Stomach (tissue), 9 donors: ENCODE data around the gene SLC22A14. TPM values are rescaled to one million over a fixed set of nuclear protein-coding genes. Genes with fewer than 3 reads are reported as not detected.
A peak's percentile ranks its signal among the peaks of the same experiment; 100 is the strongest.

Experiments used
- DNase-seq, 2 donors: peaks; one replicate each; pipeline versions ENCODE4 v3.0.0 to v3.0.0-alpha.2; 2013 to 2019
- H3K27ac ChIP-seq, 5 donors: fragments of 200-600 bp in 4 of 5; sonication (generic) in 4 of 5; one replicate each; pipeline ENCODE4 v1.5.1; 2013 to 2019; ENCODE audit warnings: mild to moderate bottlenecking in 1 of 5, moderate library complexity in 1 of 5
- H3K27me3 ChIP-seq, 3 donors: fragments of 200-600 bp; sonication (generic); one replicate each; pipeline ENCODE4 v1.5.1; 2017 to 2019; ENCODE audit warnings: mixed run types in 1 of 3
- H3K36me3 ChIP-seq, 4 donors: fragments of 200-600 bp; sonication (generic); 1 replicate in 3 of 4; 2 replicates in 1 of 4; pipeline ENCODE4 v1.5.1; 2016 to 2019
- H3K4me1 ChIP-seq, 4 donors: fragments of 200-600 bp; sonication (generic); one replicate each; pipeline ENCODE4 v1.5.1; 2016 to 2019
- H3K4me3 ChIP-seq, 4 donors: fragments of 200-600 bp; sonication (generic) in 3 of 4; one replicate each; pipeline ENCODE4 v1.5.1; 2016 to 2019; ENCODE audit warnings: mild to moderate bottlenecking in 1 of 4
- H3K9me3 ChIP-seq, 4 donors: fragments of 200-600 bp; sonication (generic); one replicate each; pipeline ENCODE4 v1.5.1; 2016 to 2019
- EP300 ChIP-seq: sonication (generic); formaldehyde crosslinking; IDR thresholded peaks from one replicate; pipeline ENCODE4 v1.6.1; 2017; ENCODE audit warnings: antibody characterized with exemption
- POLR2A ChIP-seq, 4 donors: fragments of 450-650 bp; IDR thresholded peaks; one replicate each; pipeline ENCODE4 v1.6.1; 2016; ENCODE audit warnings: antibody characterized with exemption in 4 of 4, control low read depth in 2 of 4, mild to moderate bottlenecking in 1 of 4, moderate library complexity in 1 of 4
- POLR2AphosphoS5 ChIP-seq, 3 donors: sonication (generic); formaldehyde crosslinking; IDR thresholded peaks; one replicate each; pipeline ENCODE4 v1.6.1; 2016; ENCODE audit warnings: antibody characterized with exemption in 3 of 3
- WGBS, 5 donors: extraction: QIAGEN DNeasy Blood & Tissue Kit in 3 of 5; methylation state at CpG; one replicate each; pipeline versions ENCODE4 v1.1.5 to v1.1.7; 2013 to 2018; 5-methylcytosine and 5-hydroxymethylcytosine counted together
- intact Hi-C: fragments of 100-400 bp; cut with DNase I; formaldehyde crosslinking; loops from one replicate; pipeline ENCODE4 v1.15.1; 2023; ENCODE audit warnings: low total_unique reads
- polyA plus RNA-seq, 3 donors: library from polyadenylated mRNA; stranded (reverse); fragments of 200-250 nt; gene quantifications; one replicate each; pipeline ENCODE4 v1.2.3, GENCODE V29; 2013
- total RNA-seq, 5 donors: library from RNA; depleted of rRNA; stranded (reverse); fragments of >200 nt; gene quantifications; one replicate each; pipeline versions ENCODE4 v1.1.0 to v1.2.3, GENCODE V29; 2014 to 2016
- TF ChIP-seq, protein P1 (sequence below), 7 experiments: fragments of 450-650 bp in 4 of 7; fragments of 200-600 bp in 3 of 7; sonication (generic) in 3 of 7; IDR thresholded peaks; one replicate each; pipeline ENCODE4 v1.5.1; 2016 to 2019; ENCODE audit warnings: antibody characterized with exemption in 7 of 7, control low read depth in 2 of 7, mild to moderate bottlenecking in 1 of 7
- donor health status: healthy with polysubstance abuse.
- donor health status: Bipolar disorder and iron deficiency.
- donor health status: healthy.

Gene SLC22A14
- total and polyA plus RNA-seq, 8 donors = 0.08 to 0.31 TPM; not detected in 6

DNA sequence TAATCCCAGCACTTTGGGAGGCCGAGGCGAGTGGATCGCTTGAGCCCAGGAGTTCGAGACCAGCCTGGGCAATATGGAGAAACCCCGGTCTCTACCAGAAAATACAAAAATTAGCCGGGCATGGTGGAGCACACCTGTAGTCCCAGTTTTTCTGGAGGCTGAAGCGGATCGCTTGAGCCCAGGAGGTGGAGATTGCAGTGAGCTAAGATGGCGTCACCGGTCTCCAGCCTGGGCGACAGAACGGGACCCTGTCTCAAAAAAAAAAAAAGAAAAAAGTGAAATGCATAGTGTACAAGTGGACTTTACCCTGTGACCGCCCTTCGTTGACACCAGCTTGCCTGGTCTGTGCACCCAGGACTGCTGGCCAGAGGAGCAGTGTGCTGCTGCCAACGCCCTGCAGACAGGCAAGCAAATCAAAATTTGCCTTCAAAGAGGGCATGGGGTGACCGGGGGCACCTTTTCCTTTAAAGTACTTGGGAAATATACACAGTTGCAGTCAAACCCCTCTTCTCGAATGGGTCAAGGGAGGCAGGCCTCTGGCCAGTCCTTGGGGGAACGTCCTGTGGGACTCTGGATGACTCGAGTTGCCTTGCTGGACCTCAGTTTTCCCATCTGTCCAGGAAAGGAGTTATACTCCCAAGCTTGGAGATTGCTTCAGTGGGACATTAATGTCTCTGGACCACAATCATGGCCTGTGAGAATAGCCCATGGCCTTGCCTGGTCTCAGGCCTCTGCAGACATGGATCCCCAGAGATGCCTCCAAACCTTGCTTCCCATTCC is 65.5 kb downstream of the SLC22A14 start:
- TF ChIP-seq EP300 (no peak), POLR2A (IDR thresholded peaks at IDR 0.05) (no peak), POLR2AphosphoS5 (IDR thresholded peaks at IDR 0.05) (no peak)
- TF ChIP-seq, protein P1, sequence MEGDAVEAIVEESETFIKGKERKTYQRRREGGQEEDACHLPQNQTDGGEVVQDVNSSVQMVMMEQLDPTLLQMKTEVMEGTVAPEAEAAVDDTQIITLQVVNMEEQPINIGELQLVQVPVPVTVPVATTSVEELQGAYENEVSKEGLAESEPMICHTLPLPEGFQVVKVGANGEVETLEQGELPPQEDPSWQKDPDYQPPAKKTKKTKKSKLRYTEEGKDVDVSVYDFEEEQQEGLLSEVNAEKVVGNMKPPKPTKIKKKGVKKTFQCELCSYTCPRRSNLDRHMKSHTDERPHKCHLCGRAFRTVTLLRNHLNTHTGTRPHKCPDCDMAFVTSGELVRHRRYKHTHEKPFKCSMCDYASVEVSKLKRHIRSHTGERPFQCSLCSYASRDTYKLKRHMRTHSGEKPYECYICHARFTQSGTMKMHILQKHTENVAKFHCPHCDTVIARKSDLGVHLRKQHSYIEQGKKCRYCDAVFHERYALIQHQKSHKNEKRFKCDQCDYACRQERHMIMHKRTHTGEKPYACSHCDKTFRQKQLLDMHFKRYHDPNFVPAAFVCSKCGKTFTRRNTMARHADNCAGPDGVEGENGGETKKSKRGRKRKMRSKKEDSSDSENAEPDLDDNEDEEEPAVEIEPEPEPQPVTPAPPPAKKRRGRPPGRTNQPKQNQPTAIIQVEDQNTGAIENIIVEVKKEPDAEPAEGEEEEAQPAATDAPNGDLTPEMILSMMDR (IDR thresholded peaks at IDR 0.05) = no peak
- 31 to 59% (median 44%) methylated on average over 19 of the region's 19 CpGs for WGBS, 5 donors
- H3K4me1 ChIP-seq = peaks cover 10 to 33% (median 21%) of the 10 kb centered on the region in 4 donors
- no peaks in the 10 kb centered on the region for H3K9me3 ChIP-seq
- intact Hi-C loops = loop anchor here (5.0 kb wide), 1 partner anchor 130 kb away; no protein-coding TSS in a partner anchor
- H3K27ac ChIP-seq = peak overlapping the region; percentile 60 to 87 (median 79)
- H3K4me3 ChIP-seq = peak overlapping the region; percentile 75 to 93 (median 83)
- DNase-seq = peak in 1 of 2 donors; percentile 35
- H3K36me3 ChIP-seq = peaks cover 0 to 6% (median 3%) of the 10 kb centered on the region in 4 donors
- H3K27me3 ChIP-seq = no peaks in the 10 kb centered on the region

DNA sequence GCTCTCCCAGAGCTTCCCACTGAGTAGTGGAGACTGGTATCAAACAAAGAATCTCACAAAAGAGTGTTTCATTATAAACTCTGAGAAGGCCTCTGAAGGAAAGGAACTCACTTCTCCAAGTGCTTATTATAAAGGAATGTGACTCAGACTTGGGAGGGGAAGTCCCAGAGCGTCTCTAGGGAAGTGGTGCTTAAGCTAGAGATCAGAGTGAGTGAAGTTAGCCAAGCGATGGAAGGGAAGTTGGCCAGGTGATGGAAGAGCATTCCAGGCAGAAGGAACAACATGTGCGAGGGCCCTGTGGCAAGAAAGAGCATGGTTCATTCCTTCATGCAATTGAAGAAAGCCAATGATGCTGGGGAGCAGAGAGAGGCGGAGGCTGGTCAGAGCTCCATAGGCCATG is 66.8 kb downstream of the SLC22A14 start:
- TF ChIP-seq, protein P1 (IDR thresholded peaks at IDR 0.05) = no peak
- TF ChIP-seq EP300 = no peak
- no peak for TF ChIP-seq POLR2A (IDR thresholded peaks at IDR 0.05)
- no peak for TF ChIP-seq POLR2AphosphoS5 (IDR thresholded peaks at IDR 0.05)
- peaks cover 10 to 33% (median 21%) of the 10 kb centered on the region in 4 donors for H3K4me1 ChIP-seq
- no peaks in the 10 kb centered on the region for H3K27me3 ChIP-seq
- intact Hi-C loops = loop anchor here (5.0 kb wide), 1 partner anchor 128 kb away; no protein-coding TSS in a partner anchor
- DNase-seq = no peak
- no peak overlapping the region for H3K27ac ChIP-seq
- H3K36me3 ChIP-seq = peaks cover 0 to 10% (median 3%) of the 10 kb centered on the region in 4 donors
- no peaks in the 10 kb centered on the region for H3K9me3 ChIP-seq
- 70 to 83% (median 75%) methylated on average over 4 of the region's 4 CpGs for WGBS, 5 donors
- no peak overlapping the region for H3K4me3 ChIP-seq

GRCh38 chr3:38349684-38350359 is 67.7 kb downstream of the SLC22A14 start:
- H3K27ac ChIP-seq = no peak overlapping the region
- no peaks in the 10 kb centered on the region for H3K27me3 ChIP-seq
- H3K4me3 ChIP-seq = no peak overlapping the region
- 83 to 92% (median 86%) methylated on average over 8 of the region's 8 CpGs for WGBS, 5 donors
- H3K9me3 ChIP-seq = no peaks in the 10 kb centered on the region
- peaks cover 10 to 33% (median 21%) of the 10 kb centered on the region in 4 donors for H3K4me1 ChIP-seq
- intact Hi-C loops = loop anchor here (5.0 kb wide), 1 partner anchor 127 kb away; no protein-coding TSS in a partner anchor
- peaks cover 0 to 10% (median 3%) of the 10 kb centered on the region in 4 donors for H3K36me3 ChIP-seq
- TF ChIP-seq POLR2AphosphoS5 (IDR thresholded peaks at IDR 0.05) (no peak), EP300 (no peak), POLR2A (IDR thresholded peaks at IDR 0.05) (no peak)
- TF ChIP-seq, protein P1 (IDR thresholded peaks at IDR 0.05) = no peak
- no peak for DNase-seq

GRCh38 chr3:38353151-38353550 is 71.1 kb downstream of the SLC22A14 start:
- no peak overlapping the region for H3K27ac ChIP-seq
- intact Hi-C loops = no loop called here
- H3K4me1 ChIP-seq = peaks cover 0 to 15% (median 4%) of the 10 kb centered on the region in 4 donors
- no peak overlapping the region for H3K4me3 ChIP-seq
- TF ChIP-seq EP300 (no peak), POLR2A (IDR thresholded peaks at IDR 0.05) (no peak), POLR2AphosphoS5 (IDR thresholded peaks at IDR 0.05) (no peak)
- H3K36me3 ChIP-seq = peaks cover 0 to 17% (median 5%) of the 10 kb centered on the region in 4 donors
- H3K27me3 ChIP-seq = no peaks in the 10 kb centered on the region
- 81 to 92% (median 89%) methylated on average over 4 of the region's 4 CpGs for WGBS, 5 donors
- no peaks in the 10 kb centered on the region for H3K9me3 ChIP-seq
- DNase-seq = no peak
